Measurements from ENCODE around the gene SCGB2B2.

The SCGB2B2 gene

DNA sequence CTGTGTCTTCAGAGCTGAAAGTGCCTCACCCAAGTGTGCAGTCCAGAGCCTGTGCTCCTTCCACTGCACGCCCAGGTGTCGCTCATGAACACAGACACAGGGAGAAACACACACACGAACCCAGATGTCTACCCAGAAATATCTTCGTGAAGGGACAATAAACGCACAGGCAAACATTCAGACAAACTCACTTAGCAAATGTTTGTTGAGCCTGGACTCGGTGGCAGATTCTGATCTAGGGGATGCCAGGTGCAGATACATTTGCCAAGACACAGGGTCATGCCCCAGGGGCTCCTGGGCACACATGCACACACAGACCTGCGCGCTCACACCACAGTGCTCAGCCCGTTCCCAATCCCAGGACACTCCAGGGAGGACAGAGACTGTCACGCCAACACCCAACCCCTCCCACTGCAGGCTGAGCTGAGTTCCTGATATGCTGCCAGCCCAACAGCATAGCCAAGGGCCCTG, 31.9 kb downstream of the SCGB2B2 start:
- TF ChIP-seq, protein P1, sequence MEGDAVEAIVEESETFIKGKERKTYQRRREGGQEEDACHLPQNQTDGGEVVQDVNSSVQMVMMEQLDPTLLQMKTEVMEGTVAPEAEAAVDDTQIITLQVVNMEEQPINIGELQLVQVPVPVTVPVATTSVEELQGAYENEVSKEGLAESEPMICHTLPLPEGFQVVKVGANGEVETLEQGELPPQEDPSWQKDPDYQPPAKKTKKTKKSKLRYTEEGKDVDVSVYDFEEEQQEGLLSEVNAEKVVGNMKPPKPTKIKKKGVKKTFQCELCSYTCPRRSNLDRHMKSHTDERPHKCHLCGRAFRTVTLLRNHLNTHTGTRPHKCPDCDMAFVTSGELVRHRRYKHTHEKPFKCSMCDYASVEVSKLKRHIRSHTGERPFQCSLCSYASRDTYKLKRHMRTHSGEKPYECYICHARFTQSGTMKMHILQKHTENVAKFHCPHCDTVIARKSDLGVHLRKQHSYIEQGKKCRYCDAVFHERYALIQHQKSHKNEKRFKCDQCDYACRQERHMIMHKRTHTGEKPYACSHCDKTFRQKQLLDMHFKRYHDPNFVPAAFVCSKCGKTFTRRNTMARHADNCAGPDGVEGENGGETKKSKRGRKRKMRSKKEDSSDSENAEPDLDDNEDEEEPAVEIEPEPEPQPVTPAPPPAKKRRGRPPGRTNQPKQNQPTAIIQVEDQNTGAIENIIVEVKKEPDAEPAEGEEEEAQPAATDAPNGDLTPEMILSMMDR (IDR thresholded peaks at IDR 0.05; ENCODE audit: extremely low read depth, missing control alignments), result no peak
- DNase-seq (ENCODE audit: low spot score), result no peak

DNA sequence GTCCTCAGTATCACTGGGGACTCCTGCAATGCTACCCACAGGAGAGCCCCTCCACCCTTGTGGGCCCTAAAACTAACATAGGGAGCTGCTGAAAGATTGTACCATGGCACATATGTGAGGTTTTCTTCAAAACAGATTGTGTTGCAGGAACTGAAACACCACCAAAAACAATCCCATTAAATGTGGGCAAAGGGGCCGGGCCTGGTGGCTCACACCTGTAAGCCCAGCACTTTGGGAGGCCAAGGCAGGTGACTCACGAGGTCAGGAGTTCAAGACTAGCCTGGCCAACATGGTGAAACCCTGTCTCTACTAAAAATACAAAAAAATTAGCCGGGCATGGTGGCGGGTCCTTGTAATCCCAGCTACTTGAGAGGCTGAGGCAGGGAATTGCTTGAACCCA, 34.7 kb downstream of the SCGB2B2 start:
- no peak for DNase-seq (ENCODE audit: low spot score)
- TF ChIP-seq, protein P1 (IDR thresholded peaks at IDR 0.05; ENCODE audit: extremely low read depth, missing control alignments), result no peak

DNA sequence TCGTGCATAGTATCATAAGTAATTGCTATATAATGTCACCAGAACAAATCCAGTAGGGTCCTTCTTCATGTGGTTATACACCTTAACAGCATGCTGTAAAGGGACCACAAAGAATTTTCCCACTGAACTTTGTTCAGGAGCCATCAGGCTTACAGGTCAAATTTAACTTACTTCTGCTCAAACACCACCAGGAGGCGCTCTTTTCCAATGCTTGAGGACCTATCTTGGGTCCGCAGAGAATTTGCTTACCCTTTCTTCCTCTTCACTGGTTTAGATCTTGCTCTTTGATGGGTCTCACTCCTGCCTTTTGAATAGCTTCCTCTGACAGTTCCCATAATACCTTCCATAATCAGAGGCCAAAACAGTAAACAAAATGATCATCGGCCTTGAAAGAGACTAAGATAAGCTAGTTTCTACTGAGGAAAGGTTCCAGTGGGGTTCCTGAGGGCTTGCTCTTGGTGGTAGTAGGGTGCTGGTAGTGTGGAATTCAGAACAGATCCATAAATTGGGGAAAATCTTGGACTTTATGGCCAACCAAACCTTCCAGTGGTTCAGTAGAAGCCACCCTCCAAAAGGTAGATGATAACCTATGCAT, 37.4 kb downstream of the SCGB2B2 start:
- DNase-seq (ENCODE audit: low spot score), result peak; percentile 40
- TF ChIP-seq, protein P1 (IDR thresholded peaks at IDR 0.05; ENCODE audit: extremely low read depth, missing control alignments), result peak; percentile 79

DNA sequence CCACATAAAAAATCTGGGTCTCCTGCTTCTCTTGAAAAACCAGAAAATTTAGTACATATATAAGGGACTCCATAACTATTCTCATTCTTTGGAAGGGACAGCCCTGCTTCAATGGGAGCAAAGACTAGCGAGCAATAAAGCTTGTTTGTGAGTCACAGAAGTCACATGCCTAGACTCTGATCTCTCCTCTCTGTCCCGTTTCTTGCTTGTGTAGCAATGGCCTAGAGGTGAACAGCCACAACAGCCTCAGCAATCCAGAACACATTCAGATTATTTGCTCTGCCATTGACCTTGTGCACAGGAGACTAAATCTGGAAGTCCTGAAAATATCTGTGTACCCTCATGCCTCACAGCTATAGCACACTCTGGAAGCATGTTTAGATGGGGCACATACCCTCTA, 43.2 kb downstream of the SCGB2B2 start:
- DNase-seq (ENCODE audit: low spot score), result no peak
- TF ChIP-seq, protein P1 (IDR thresholded peaks at IDR 0.05; ENCODE audit: extremely low read depth, missing control alignments), result no peak
